NCI-H82 (cell line): ENCODE measurements around the gene CDC42.

Source experiments
- DNase-seq: peaks from one replicate; lab custom pipeline; 2025; lab: John Stamatoyannopoulos, UW

The CDC42 gene

GRCh38 chr1:22038036-22038435, 14.5 kb upstream of the CDC42 start:
- no peak for DNase-seq

DNA sequence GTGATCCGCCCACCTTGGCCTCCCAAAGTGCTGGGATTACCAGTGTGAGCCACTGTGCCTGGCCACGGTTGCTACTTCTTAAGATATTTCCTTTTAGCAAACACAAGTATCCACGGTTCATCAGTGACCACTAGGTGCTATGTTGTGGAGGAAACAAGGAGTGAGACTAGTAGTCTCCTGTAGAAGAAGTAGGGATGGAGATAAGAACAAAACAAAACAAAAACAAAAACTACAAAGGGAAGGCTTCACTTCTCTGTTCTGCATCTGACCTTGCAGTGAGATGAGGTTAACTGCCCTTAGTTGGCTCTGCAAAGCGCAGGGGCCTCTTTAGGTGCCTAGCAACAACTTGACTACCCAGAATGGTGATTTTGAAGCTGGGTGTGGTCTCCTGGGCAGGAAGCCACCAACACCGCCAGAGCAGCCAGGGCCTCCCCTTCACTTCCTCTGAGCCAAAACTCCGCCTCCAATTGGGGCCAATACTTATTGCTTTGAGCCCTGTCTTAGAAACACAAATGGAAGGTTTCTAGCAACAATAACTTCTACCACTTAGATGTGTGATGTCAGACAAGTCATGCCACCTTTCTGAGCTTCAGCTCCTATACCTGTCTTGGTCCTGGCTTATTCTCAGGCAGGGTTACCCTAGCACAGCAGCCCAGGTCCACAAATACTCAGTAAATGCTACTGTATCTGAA, 12.8 kb upstream of the CDC42 start:
- DNase-seq, result peak; percentile 28

DNA sequence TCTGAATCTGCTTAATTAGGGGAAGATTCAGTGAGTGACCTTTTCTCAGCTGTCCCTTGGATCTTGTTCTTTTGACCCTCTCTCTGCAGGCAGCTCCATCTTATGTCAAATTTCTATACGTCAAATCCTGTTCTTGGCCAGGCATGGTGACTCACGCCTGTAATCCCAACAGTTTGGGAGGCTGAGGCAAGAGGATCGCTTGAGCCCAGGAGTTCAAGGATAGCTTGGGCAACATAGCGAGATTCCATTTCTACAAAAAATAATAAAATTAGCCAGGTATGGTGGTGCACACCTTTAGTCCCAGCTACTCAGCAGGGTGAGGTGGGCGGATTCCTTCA, 12.3 kb upstream of the CDC42 start:
- no peak for DNase-seq

- DNase-seq, result no peak
Measured at GRCh38 chr1:22041505-22041904, 11.0 kb upstream of the CDC42 start.

GRCh38 chr1:22043198-22043769, 9.2 kb upstream of the CDC42 start:
- DNase-seq, result no peak

DNA sequence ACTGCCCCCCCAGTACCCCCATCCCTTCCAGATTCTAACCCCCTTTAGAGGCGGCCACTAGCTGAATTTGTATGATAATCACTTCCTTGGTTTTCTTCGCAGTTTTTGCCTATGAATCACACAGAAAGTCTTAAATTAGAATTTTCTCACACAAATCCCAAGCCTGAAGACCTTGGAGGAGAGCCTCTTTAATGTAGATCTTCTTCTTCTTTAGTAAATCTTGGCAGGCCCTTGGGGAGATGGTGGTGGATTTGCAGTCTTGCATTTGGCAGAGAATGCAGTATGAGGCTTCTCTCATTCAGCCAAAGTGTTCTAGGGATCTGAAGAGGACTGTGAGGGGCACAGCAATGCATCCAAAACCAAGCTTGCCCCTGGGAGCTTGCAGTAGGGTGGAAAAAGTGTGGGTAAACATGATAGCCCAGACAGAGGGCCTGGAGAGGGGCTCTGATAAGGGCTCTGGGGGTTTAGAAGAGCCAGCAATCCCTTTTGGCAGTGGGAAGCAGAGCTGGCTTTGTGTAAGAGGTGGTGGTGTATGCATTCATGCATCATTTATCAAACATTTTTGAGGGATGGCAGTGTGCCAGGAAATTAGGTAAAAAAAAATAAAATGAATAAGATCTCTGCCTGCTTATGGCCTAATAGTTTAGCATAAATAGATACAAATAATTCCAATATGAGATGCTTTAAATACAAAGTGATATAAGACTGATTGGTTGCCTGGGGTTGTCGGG, 7.7 kb upstream of the CDC42 start:
- no peak for DNase-seq

GRCh38 chr1:22045604-22046228, 6.8 kb upstream of the CDC42 start:
- no peak for DNase-seq

GRCh38 chr1:22048351-22049192, 3.9 kb upstream of the CDC42 start:
- no peak for DNase-seq

GRCh38 chr1:22050330-22050729, 2.2 kb upstream of the CDC42 start:
- no peak for DNase-seq

DNA sequence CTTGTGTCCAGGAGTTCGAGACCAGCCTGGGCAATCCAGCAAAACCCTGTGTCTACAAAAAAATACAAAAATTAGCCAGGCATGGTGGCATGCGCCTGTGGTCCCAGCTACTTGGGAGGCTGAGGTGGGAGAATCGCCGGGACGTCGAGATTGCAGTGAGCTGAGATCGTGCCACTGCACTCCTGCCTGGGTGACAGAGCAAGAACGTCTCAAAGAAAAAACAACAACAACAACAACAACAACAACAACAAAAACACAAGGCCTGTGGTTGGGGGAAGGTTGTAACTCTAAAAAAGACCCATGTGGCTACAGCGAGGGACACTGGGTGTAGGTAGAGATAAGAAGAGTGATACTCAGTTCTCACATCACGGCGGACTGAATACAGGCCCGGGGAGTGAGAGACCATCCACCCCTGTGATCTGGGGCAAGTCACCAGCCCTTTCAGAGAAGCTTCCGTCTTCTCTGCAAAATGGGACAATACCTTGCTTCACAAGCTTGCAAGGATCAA, 848 bp upstream of the CDC42 start:
- no peak for DNase-seq

GRCh38 chr1:22053017-22053860, 730 bp downstream of the CDC42 start:
- DNase-seq, result peak; percentile 77

DNA sequence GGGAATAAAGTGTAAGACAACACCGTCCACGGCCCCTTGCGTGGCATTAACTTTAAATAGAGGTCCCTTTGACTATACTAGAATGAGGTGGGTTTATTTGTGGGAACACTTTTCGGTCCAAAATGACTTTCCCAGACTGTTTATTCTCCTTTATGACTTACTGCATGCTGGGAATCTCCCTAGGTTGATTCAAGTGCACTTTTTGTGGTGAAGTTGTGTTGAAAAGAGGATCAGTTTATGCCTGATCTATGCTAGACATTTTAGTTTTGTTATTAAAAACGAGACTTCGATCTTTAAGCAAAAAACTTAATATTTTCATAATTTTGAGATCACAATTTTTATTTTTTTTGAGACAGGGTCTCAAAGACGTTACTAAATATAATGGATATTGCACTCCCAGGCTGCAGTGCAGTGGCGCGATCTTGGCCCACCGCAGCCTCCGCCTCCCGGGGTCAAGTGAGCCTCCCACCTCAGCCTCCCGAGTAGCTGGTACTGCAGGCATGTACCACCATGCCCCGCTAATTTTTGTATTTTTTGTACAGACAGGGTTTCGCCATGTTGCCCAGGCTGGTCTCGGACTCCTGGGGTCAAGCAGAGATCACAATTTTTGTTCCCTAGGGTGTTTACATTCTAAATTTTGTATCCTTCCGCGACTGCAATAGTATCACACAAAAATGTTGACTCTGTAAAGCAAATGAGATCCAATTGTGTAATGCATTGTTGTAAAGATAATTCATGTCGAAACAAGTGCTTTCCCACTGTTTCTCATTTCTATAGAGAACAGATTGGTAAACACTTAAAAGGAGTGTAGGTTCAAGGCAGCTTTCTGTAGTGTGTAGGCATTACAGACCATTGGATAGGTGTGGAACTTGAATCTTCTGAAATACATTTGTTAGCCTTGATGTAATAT, 1.6 kb downstream of the CDC42 start:
- DNase-seq, result no peak

DNA sequence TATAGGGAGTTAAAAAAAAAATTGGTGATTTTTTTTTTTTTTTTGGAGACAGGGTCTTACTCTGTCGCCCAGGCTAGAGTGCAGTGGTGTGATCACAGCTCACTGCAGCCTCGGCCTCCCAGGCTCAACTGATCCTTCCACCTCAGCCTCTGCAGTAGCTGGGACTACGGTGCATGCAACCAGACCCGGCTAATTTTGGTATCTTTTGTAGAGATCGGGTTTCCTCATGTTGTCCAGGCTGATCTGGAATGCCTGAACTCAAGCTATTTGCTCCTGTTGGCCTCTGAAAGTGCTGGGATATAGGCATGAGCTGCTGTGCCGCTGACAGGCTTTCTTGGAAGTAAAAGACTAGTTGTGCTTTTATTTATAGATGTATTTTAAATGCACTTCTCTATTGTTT, 3.0 kb downstream of the CDC42 start:
- DNase-seq, result no peak

DNA sequence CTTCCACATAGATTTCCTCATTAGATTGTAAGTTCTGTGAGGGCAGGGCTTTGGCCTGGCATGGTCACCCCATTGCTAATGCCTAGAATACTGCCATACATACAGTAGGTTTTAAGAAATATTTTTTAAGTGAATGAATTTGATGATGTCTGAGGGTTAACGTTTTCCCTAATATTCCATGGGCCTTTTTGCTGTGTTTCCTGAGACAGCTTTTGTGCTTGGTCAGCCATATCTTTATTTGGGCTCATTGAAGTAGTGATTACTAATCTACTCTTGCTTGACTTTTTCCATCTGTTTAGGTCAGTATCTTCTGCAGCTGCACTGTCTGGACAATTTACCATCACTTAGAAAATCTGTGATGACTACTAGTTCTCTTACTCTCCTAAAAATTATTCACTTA, 3.5 kb downstream of the CDC42 start:
- no peak for DNase-seq

GRCh38 chr1:22056936-22057335, 4.4 kb downstream of the CDC42 start:
- DNase-seq, result no peak

DNA sequence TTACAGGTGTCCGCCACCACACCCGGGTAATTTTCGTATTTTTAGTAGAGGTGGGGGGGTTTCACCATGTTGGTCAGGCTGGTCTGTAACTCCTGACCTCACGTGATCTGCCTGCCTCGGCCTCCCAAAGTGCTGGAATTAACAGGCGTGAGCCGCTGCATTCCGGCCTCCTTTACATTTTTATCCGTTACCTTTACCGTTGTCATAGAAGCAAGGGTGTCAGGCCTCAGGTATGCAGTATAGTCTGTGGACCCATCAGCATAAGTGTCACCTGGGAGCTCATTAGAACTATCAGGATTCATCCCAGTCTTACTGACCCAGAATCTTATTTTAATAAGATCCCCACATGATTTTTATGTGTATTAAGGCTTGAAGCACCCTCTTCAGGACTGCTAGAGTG, 5.4 kb downstream of the CDC42 start:
- no peak for DNase-seq

DNA sequence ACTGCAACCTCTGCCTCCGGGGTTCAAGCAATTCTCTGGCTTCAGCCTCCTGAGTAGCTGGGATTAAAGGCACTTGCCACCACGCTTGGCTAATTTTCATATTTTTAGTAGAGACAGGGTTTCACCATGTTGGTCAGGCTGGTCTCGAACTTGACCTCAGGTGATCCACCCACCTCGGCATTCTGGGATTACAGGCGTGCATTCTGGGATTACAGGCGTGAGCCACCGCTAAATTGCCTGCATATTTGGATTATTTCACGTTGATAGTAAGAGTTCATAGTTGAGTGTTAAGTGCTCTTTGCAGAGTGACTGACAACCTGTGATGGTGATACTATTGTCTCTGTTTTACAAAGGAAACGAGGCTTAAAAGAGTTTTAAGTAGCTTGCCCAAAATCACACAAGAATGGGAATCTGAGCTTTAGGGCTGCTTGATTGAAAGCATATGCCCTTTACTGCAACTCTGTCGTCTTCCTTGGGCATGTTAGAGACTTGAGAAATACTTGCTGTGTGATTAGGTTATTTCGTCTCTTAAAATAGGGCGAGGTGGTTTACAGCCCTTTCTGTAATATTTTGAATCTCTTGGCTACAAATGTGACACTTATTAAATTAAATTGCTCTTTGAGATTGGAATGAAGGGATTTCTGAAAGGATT, 12.4 kb downstream of the CDC42 start:
- no peak for DNase-seq

GRCh38 chr1:22071511-22071910, 19.0 kb downstream of the CDC42 start:
- no peak for DNase-seq

DNA sequence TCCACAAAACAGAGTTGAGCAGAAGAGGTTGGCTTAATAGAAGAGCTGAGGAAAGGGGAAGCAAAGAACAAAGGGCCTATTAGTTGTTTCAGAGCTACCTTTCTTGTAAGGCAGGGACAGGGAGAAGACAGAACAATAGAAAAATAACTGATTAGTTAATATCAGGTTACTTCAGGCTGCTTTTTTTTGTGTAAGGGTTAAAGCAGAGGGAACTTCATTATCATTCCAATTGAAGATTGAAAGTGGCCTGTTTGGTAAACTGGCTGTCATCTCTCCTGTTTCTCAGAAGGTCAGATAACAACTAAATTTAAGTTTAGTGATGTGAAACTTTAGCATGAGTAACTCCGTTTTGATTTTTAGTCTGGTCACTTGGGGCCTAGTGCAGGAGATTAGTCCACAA, 22.3 kb downstream of the CDC42 start:
- no peak for DNase-seq
